Liver (tissue), 3 donors: Measurements from ENCODE around the gene ADRA1B.

Experiments
- EGR1 ChIP-seq, 2 donors: IDR thresholded peaks; 2 replicates each; pipeline ENCODE4 v1.6.1; 2016 to 2018; ENCODE audit warnings: antibody characterized with exemption in 2 of 2, low read depth in 2 of 2
- GABPA ChIP-seq, 2 donors: IDR thresholded peaks in 1 of 2; conservative IDR thresholded peaks in 1 of 2; 2 replicates each; pipeline ENCODE4 v1.6.1; 2016; ENCODE audit warnings: antibody characterized with exemption in 2 of 2, mild to moderate bottlenecking in 1 of 2, moderate library complexity in 1 of 2
- TF ChIP-seq, protein P1 (sequence below): fragments of 150-350 bp; IDR thresholded peaks from 2 replicates; pipeline ENCODE4 v1.5.1; 2017; ENCODE audit warnings: improper control_type of control experiment, low read depth, low read length; ENCODE audit not compliant: missing input control
- TF ChIP-seq, protein P2 (sequence below): IDR thresholded peaks from 2 replicates; pipeline ENCODE4 v1.6.1; 2016; ENCODE audit warnings: antibody characterized with exemption
- donor health status: healthy.
- donor health status: healthy.

DNA sequence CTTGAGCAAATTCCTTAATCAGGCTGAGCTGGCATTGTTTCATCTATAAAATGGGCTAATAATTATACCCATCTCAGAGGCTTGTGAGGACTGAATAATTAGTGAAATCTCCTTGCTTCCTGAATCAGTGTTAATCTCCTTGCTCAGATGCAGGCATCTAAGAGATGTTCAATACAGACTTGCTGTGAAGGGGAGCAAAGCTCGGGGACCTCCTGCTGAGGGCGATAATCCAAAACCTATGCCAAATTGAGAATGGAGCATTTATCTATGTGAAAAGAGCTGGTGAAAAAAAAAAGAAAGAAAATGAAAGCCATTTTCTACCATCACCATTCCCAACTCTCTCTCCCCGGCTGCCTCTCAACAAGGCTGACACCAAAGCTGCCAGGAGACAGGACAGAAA lies 37.3 kb downstream of the ADRA1B start:
- TF ChIP-seq GABPA (IDR thresholded peaks at IDR 0.05 in 1 of 2, conservative IDR thresholded peaks at IDR 0.05 in 1 of 2) (no peak), EGR1 (IDR thresholded peaks at IDR 0.05; ENCODE audit: low read depth in 2 of 2) (no peak)
- TF ChIP-seq, protein P1, sequence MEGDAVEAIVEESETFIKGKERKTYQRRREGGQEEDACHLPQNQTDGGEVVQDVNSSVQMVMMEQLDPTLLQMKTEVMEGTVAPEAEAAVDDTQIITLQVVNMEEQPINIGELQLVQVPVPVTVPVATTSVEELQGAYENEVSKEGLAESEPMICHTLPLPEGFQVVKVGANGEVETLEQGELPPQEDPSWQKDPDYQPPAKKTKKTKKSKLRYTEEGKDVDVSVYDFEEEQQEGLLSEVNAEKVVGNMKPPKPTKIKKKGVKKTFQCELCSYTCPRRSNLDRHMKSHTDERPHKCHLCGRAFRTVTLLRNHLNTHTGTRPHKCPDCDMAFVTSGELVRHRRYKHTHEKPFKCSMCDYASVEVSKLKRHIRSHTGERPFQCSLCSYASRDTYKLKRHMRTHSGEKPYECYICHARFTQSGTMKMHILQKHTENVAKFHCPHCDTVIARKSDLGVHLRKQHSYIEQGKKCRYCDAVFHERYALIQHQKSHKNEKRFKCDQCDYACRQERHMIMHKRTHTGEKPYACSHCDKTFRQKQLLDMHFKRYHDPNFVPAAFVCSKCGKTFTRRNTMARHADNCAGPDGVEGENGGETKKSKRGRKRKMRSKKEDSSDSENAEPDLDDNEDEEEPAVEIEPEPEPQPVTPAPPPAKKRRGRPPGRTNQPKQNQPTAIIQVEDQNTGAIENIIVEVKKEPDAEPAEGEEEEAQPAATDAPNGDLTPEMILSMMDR: no peak
- TF ChIP-seq, protein P2, sequence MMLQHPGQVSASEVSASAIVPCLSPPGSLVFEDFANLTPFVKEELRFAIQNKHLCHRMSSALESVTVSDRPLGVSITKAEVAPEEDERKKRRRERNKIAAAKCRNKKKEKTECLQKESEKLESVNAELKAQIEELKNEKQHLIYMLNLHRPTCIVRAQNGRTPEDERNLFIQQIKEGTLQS: no peak
